ENCODE results near the gene ARF3. TPM values are rescaled to one million over a fixed set of nuclear protein-coding genes. Genes with fewer than 3 reads are reported as not detected.

ARF3 gene
- total and polyA plus RNA-seq, 2 of the 13 experiments (the other 11 are each of a cell fraction or from before 2014, with no cell fraction given): 53.8 to 57.9 TPM

DNA sequence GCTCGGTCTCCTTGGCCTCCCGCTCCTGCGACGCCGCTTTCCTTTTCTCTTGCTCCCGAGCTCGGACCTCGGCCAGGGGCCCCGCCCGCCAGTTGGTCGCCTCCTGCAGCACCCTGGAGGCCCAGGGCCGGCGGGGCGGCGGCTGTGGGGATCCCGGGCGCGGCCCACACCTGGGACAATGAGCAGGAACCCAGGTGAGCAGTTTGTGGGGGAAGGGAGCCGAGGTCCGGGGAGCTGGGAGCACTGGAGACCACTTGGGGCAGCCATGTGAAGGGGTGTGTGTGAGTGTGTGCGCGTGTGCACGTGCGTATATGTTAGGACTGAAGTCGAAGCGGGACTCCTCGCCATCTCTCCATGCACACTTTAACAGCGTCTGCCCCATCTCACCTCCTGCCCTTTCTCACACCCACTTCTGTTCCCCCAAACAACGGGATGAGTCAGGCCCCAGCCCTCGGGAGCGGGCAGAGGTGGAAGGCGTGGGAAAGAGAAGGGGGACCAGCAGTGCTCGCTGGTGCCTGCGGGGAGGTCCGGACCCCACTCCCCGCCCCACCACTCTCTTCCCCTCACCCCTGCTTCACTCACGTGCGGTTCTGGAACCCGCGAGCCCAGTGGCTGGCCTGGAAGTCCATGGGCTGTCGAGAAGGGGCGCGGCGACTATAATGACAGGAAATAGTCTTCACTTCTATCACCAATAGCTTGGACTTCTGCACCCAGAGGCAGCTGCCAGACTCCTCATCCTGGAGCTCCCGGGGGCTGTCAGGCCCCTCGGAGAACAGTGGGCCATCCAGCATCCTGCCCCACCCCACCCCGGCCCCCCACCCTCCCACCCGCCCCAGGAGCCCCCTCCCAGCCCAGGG lies 41.4 kb upstream of the ARF3 start (continued):
- TF ChIP-seq ZNF235 (CRISPR knock-in tag; IDR thresholded peaks at IDR 0.05; ENCODE audit: borderline replicate concordance): 0 out of 2 replicates have a peak, but pooled peaks have one; percentile 38
- TF ChIP-seq, protein P1, sequence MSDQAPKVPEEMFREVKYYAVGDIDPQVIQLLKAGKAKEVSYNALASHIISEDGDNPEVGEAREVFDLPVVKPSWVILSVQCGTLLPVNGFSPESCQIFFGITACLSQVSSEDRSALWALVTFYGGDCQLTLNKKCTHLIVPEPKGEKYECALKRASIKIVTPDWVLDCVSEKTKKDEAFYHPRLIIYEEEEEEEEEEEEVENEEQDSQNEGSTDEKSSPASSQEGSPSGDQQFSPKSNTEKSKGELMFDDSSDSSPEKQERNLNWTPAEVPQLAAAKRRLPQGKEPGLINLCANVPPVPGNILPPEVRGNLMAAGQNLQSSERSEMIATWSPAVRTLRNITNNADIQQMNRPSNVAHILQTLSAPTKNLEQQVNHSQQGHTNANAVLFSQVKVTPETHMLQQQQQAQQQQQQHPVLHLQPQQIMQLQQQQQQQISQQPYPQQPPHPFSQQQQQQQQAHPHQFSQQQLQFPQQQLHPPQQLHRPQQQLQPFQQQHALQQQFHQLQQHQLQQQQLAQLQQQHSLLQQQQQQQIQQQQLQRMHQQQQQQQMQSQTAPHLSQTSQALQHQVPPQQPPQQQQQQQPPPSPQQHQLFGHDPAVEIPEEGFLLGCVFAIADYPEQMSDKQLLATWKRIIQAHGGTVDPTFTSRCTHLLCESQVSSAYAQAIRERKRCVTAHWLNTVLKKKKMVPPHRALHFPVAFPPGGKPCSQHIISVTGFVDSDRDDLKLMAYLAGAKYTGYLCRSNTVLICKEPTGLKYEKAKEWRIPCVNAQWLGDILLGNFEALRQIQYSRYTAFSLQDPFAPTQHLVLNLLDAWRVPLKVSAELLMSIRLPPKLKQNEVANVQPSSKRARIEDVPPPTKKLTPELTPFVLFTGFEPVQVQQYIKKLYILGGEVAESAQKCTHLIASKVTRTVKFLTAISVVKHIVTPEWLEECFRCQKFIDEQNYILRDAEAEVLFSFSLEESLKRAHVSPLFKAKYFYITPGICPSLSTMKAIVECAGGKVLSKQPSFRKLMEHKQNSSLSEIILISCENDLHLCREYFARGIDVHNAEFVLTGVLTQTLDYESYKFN (CRISPR knock-in tag; conservative IDR thresholded peaks at IDR 0.05): no peak
- peak; percentile 39; the same call in 1 of the 2 replicates for TF ChIP-seq DR1 (CRISPR knock-in tag; IDR thresholded peaks at IDR 0.05)
- TF ChIP-seq SMAD3 (CRISPR knock-in tag; IDR thresholded peaks at IDR 0.05): no peak
- peak; percentile 76 for TF ChIP-seq ZFY (CRISPR knock-in tag; IDR thresholded peaks at IDR 0.05)
- TF ChIP-seq STAG1 (CRISPR knock-in tag; IDR thresholded peaks at IDR 0.05): no peak
- TF ChIP-seq PITX1 (CRISPR knock-in tag; IDR thresholded peaks at IDR 0.05): peak; percentile 75; the same call in 1 of the 2 replicates
- TF ChIP-seq, protein P2, sequence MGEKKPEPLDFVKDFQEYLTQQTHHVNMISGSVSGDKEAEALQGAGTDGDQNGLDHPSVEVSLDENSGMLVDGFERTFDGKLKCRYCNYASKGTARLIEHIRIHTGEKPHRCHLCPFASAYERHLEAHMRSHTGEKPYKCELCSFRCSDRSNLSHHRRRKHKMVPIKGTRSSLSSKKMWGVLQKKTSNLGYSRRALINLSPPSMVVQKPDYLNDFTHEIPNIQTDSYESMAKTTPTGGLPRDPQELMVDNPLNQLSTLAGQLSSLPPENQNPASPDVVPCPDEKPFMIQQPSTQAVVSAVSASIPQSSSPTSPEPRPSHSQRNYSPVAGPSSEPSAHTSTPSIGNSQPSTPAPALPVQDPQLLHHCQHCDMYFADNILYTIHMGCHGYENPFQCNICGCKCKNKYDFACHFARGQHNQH (CRISPR knock-in tag; IDR thresholded peaks at IDR 0.05): 0 out of 2 replicates have a peak, but pooled peaks have one; percentile 24
- TF ChIP-seq BHLHE40 (IDR thresholded peaks at IDR 0.05; ENCODE audit: low read length): peak; percentile 39
- no peak for TF ChIP-seq BCL6 (CRISPR knock-in tag; IDR thresholded peaks at IDR 0.05)
- TF ChIP-seq CBX1 (IDR thresholded peaks at IDR 0.05; ENCODE audit: low read depth): no peak
- TF ChIP-seq TBP (CRISPR knock-in tag; IDR thresholded peaks at IDR 0.05): no peak
- TF ChIP-seq, protein P3, sequence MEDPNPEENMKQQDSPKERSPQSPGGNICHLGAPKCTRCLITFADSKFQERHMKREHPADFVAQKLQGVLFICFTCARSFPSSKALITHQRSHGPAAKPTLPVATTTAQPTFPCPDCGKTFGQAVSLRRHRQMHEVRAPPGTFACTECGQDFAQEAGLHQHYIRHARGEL (CRISPR knock-in tag; IDR thresholded peaks at IDR 0.05): peak; percentile 67; the same call in 1 of the 2 replicates
- TF ChIP-seq, protein P4, sequence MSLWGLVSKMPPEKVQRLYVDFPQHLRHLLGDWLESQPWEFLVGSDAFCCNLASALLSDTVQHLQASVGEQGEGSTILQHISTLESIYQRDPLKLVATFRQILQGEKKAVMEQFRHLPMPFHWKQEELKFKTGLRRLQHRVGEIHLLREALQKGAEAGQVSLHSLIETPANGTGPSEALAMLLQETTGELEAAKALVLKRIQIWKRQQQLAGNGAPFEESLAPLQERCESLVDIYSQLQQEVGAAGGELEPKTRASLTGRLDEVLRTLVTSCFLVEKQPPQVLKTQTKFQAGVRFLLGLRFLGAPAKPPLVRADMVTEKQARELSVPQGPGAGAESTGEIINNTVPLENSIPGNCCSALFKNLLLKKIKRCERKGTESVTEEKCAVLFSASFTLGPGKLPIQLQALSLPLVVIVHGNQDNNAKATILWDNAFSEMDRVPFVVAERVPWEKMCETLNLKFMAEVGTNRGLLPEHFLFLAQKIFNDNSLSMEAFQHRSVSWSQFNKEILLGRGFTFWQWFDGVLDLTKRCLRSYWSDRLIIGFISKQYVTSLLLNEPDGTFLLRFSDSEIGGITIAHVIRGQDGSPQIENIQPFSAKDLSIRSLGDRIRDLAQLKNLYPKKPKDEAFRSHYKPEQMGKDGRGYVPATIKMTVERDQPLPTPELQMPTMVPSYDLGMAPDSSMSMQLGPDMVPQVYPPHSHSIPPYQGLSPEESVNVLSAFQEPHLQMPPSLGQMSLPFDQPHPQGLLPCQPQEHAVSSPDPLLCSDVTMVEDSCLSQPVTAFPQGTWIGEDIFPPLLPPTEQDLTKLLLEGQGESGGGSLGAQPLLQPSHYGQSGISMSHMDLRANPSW (CRISPR knock-in tag; IDR thresholded peaks at IDR 0.05; ENCODE audit: borderline replicate concordance): no peak
- TF ChIP-seq ZNF160 (CRISPR knock-in tag; IDR thresholded peaks at IDR 0.05): 0 out of 2 replicates have a peak, but pooled peaks have one; percentile 20
- peak; percentile 71; the same call in 1 of the 2 replicates for TF ChIP-seq ZNF598 (CRISPR knock-in tag; IDR thresholded peaks at IDR 0.05; ENCODE audit: borderline replicate concordance)
- no peak for TF ChIP-seq ZNF768 (CRISPR knock-in tag; IDR thresholded peaks at IDR 0.05)
- TF ChIP-seq, protein P5, sequence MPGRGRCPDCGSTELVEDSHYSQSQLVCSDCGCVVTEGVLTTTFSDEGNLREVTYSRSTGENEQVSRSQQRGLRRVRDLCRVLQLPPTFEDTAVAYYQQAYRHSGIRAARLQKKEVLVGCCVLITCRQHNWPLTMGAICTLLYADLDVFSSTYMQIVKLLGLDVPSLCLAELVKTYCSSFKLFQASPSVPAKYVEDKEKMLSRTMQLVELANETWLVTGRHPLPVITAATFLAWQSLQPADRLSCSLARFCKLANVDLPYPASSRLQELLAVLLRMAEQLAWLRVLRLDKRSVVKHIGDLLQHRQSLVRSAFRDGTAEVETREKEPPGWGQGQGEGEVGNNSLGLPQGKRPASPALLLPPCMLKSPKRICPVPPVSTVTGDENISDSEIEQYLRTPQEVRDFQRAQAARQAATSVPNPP (CRISPR knock-in tag; IDR thresholded peaks at IDR 0.05): no peak; the same call in 1 of the 2 replicates
- TF ChIP-seq, protein P6, sequence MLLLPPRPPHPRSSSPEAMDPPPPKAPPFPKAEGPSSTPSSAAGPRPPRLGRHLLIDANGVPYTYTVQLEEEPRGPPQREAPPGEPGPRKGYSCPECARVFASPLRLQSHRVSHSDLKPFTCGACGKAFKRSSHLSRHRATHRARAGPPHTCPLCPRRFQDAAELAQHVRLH (CRISPR knock-in tag; IDR thresholded peaks at IDR 0.05; ENCODE audit: borderline replicate concordance, low read depth): no peak; the same call in 1 of the 2 replicates
- no peak for TF ChIP-seq ZBTB7B (CRISPR knock-in tag; IDR thresholded peaks at IDR 0.05)

All from HepG2 (cell line).